Activated CD8-positive, alpha-beta memory T cell treated with anti-CD3 and anti-CD28 coated beads, Interleukin-2, amount 10 ng/mL, durations not matched to agents 7 days and 5 days (primary cell): Measurements from ENCODE around the gene IER5L. TPM values are rescaled to one million over a fixed set of nuclear protein-coding genes. Genes with fewer than 3 reads are reported as not detected.
"Not testable (repeated sequence)": the region's sequence is repeated elsewhere in the genome, so short reads cannot be mapped to it uniquely, and the experiment has no call there.

Experiments
- ATAC-seq: fragments of 150-1000 bp; cut with Tn5 transposase; one replicate; pipeline ENCODE4 v1.10.0; 2021; ENCODE audit warnings: moderate library complexity
- CTCF ChIA-PET: fragments of 350-600 bp; sonication (Branson Sonifier 250); formaldehyde crosslinking; loops from one replicate; lab custom pipeline; 2021; ENCODE audit warnings: antibody characterized with exemption; lab: Charles Lee
- DNase-seq: peaks from one replicate; pipeline ENCODE4 v3.0.0-alpha.2; 2020
- H3K27ac Mint-ChIP-seq: one replicate; pipeline ENCODE4 v1.8.0; 2021; ENCODE audit warnings: mild to moderate bottlenecking, mixed read lengths
- H3K27me3 Mint-ChIP-seq: one replicate; pipeline ENCODE4 v1.8.0; 2021; ENCODE audit warnings: mixed read lengths
- H3K36me3 Mint-ChIP-seq: one replicate; pipeline ENCODE4 v1.8.0; 2021; ENCODE audit warnings: mild to moderate bottlenecking, mixed read lengths
- H3K4me1 Mint-ChIP-seq: one replicate; pipeline ENCODE4 v1.8.0; 2021; ENCODE audit warnings: mixed read lengths
- H3K4me3 Mint-ChIP-seq: one replicate; pipeline ENCODE4 v1.8.0; 2021; ENCODE audit warnings: mild to moderate bottlenecking, moderate library complexity, mixed read lengths
- H3K9me3 Mint-ChIP-seq: one replicate; pipeline ENCODE4 v1.8.0; 2022; ENCODE audit warnings: low read depth, mixed read lengths
- total RNA-seq, 2 experiments: library from RNA; stranded (reverse); gene quantifications; one replicate each; pipeline ENCODE4 v1.2.3, GENCODE V29; 2021

The IER5L gene
- total RNA-seq, 2 experiments from 2014 or later, result 4.9 to 6.1 TPM

DNA sequence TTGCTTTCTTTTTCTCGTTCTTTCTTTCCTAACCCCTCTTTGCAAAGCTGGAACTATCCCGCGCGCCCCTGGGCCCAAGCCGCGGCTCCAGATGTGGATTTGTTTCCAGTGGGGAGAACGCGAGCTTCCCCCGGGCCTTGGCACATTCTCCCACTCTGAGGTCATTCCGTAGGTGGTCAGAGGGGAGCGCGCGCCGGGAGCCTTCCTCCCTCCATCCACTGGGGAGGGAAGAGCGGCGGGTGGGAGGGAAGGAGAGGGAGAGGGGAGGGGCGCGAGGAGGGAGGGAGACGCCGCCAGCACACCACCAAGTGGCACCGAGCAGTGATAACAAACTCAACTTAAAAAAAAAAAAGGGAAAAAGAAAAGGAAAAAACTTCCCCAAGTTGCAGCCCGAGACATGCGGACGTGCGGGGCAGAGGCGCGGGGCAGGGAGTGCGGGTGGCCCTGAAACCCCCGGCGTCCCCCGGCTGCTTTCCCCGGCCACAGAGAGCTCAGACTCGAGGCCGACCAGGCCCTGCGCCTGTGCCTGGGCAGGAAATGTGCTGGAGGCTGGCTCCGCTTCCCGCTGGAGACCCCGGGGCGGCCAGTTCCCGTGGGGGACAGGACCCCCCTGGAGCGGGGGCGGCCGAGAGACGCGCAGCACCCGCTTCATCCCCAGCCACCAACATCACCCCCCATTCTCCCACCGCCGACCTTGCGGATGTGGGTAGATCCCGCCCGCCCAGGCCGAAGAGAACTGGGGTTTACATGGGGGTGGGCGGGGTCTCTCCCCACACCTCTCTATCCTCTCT, 3.1 kb downstream of the IER5L start:
- Mint-ChIP-seq H3K9me3 (no peaks in the 10 kb centered on the region), H3K4me1 (peaks cover 26% of the 10 kb centered on the region), H3K4me3 (peak overlapping the region; percentile 74), H3K36me3 (no peaks in the 10 kb centered on the region), H3K27ac (peak overlapping the region; percentile 81), H3K27me3 (peaks cover 19% of the 10 kb centered on the region)
- CTCF ChIA-PET, result interaction anchor here (0.6 to 13.4 kb wide), 45 partner anchors 7 to 563 kb away, joined by 3 to 249 read pairs (median 5); partner anchors contain the start of genes DOLPP1, NTMT1 and PTPA
- DNase-seq, result peak; percentile 75
- no peak for ATAC-seq

DNA sequence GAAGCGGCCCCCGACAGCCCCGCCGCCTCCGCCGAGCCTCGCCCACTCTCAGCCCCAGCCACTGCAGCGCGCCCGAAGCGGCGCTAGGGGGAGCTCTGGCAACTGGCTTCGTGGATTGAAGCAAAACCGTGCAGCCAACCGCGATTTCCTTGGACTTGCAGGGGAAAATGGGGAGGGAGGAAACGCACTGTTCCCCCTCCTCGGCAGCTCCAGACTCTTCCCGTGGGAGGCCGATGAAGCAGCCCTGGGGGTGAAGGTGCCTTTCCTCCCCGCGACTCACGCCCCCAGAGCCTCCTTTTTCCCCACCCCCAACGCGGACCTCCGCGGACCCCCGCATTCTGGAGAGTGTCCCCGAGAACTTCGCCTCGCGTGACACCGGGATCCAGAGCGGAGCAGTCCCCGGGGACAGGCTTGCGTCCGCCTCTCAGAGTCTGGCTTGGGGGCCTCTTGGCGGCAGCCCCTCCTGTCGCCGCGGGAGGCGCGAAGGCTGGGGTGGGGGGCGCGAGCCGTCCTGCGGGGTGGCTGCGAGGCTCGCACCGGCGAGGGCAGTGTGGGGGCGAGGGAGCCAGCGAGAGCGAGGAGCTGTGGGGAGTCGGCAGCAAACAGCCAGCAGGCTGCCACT, 3.8 kb downstream of the IER5L start:
- H3K4me1 Mint-ChIP-seq, result peaks cover 27% of the 10 kb centered on the region
- CTCF ChIA-PET, result interaction anchor here (0.6 to 13.4 kb wide), 58 partner anchors 8 to 563 kb away, joined by 3 to 249 read pairs (median 4); partner anchors contain the start of genes ASB6, C9orf50, DOLPP1 and NTMT1
- DNase-seq (peak; percentile 88), ATAC-seq (peak; percentile 9)
- no peaks in the 10 kb centered on the region for H3K9me3 Mint-ChIP-seq
- peak overlapping the region; percentile 74 for H3K4me3 Mint-ChIP-seq
- peak overlapping the region; percentile 73 for H3K27ac Mint-ChIP-seq
- no peaks in the 10 kb centered on the region for H3K36me3 Mint-ChIP-seq
- H3K27me3 Mint-ChIP-seq, result peaks cover 19% of the 10 kb centered on the region

DNA sequence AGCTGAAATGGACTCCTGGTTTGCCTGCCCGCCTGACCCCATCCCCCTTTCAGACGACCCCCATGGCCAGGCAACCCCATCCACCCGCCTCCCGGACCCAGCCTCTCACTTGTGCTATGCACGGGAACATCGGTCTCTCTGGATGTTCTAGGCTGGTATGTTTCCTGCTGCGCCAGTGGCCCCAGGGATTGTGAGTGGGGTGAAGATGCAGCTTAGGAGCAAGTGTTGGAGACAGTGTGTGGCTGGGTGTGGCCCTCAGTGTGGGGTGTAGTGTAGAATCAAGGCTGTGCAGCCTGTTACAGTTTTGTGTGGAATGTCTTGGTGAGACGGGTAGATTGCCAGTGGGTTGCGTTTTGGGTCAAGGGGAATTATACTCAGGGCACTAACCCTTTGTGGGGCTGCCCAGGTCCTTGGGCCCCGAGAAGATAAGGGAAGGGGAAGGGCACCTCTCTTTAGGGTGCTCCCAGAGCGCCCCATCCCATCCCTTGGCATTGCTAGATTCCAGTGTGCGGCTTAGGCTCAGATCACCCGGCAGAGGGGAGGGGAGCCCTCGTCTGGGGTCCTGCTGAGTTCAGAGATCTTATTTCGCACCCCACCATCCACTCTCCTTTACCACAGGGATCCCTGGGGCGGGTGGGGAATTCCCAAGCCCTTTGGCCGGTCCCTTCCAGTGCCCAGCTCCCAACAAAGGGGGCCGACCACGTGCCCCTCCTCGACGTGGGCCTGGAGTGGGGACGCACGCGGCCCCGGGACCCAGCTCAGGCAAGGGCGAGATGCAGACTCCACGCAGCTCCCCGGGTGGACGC, 4.6 kb downstream of the IER5L start:
- peak overlapping the region; percentile 4 for H3K27ac Mint-ChIP-seq
- CTCF ChIA-PET, result interaction anchor here (0.6 to 13.4 kb wide), 51 partner anchors 8 to 468 kb away, joined by 3 to 249 read pairs (median 5); partner anchors contain the start of genes ASB6, C9orf50, DOLPP1 and NTMT1
- no peaks in the 10 kb centered on the region for H3K36me3 Mint-ChIP-seq
- peak overlapping the region; percentile 74 for H3K4me3 Mint-ChIP-seq
- DNase-seq (no peak), ATAC-seq (no peak)
- peaks cover 25% of the 10 kb centered on the region for H3K4me1 Mint-ChIP-seq
- H3K27me3 Mint-ChIP-seq, result peaks cover 19% of the 10 kb centered on the region
- no peaks in the 10 kb centered on the region for H3K9me3 Mint-ChIP-seq

DNA sequence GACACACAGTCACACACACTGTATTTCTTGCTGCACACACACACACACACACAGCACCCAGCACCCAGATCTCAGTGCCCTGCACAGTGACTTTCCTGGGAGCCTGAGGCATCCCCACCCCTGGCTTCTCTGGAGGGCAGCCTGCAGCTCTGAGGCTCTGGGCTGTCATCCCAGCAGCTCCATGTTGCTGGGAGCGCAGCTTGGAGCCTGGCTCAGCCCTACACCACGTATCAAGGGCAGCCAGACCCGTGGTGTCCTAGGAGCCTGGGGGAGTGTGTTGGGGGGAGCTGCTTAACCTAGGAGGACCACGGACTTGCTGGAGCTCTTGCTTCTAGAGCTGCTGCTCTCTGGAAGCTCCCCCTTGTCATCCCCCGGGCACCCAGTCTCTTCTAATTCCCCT, 5.2 kb downstream of the IER5L start:
- Mint-ChIP-seq H3K36me3 (no peaks in the 10 kb centered on the region), H3K27me3 (peaks cover 19% of the 10 kb centered on the region), H3K4me1 (peaks cover 29% of the 10 kb centered on the region), H3K9me3 (no peaks in the 10 kb centered on the region), H3K4me3 (no peak overlapping the region), H3K27ac (no peak overlapping the region)
- ATAC-seq (no peak), DNase-seq (no peak)
- CTCF ChIA-PET, result interaction anchor here (1.1 to 13.4 kb wide), 15 partner anchors 7 to 452 kb away, joined by 3 to 249 read pairs (median 9); partner anchors contain the start of genes C9orf50 and NTMT1

DNA sequence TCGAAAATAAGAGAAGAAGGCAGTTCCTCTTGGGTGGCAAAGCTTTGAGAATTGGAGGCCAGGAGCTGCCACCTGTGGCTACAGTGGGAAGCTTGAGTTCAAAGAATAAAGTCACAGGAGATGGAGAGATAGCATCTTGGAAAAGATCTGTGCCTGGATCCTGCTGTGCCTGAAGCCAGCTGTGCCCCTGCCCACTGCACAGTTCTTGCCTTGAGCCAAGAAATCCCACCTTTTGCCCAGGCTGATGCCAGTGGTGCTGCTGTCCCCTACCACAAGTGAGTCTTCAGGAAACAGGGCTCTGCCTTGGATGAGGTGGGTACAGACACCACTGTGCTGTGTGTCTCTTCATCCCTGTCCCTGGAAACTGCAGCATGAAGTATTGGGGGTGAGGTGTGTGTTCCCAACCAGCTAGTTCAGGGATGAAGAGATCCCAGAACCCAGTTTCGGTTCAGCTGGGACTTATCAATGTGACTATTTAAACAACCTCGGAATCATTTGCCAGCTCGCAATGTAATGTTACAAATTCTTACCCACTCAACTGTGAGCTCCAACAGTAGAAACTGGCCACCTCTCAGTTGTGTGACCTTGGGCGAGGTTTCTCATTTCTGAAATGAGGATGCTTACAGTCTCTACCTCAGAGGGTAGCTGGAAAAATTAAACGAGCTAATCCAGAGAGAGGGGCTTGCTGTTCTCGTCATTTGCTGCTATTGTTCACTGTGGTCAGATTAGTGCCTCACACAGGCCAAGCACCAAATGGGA, 5.9 kb downstream of the IER5L start:
- H3K9me3 Mint-ChIP-seq, result no peaks in the 10 kb centered on the region
- H3K4me1 Mint-ChIP-seq, result peaks cover 33% of the 10 kb centered on the region
- H3K36me3 Mint-ChIP-seq, result no peaks in the 10 kb centered on the region
- H3K27me3 Mint-ChIP-seq, result peaks cover 19% of the 10 kb centered on the region
- no peak for ATAC-seq
- CTCF ChIA-PET, result interaction anchor here (0.6 to 13.4 kb wide), 14 partner anchors 11 to 453 kb away, joined by 3 to 249 read pairs (median 6); partner anchors contain the start of genes C9orf50 and NTMT1
- no peak for DNase-seq
- no peak overlapping the region for H3K27ac Mint-ChIP-seq
- H3K4me3 Mint-ChIP-seq, result no peak overlapping the region

DNA sequence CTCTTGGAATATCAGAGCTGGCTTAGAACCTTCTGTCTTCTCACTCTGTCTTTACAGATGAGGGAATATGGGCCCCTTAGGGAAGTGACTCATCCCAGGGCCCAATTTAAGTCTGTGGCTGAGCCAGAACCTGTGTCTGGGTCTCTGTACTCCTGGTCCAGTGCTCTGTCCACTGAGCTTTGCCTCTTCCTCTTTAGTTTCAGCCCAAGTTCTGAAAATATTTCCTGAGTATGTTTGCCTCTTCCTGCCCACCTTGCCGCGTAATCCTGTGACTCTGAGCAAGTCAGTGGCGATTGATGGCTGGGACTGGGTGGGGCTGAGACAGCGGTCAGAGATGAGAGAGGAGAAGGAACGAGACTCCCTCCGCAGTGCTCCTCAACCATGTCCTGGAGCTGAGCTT, 7.8 kb downstream of the IER5L start:
- Mint-ChIP-seq H3K9me3 (no peaks in the 10 kb centered on the region), H3K4me3 (no peak overlapping the region), H3K36me3 (no peaks in the 10 kb centered on the region), H3K27ac (peak overlapping the region; percentile 71), H3K27me3 (peaks cover 19% of the 10 kb centered on the region), H3K4me1 (peaks cover 33% of the 10 kb centered on the region)
- ATAC-seq (no peak), DNase-seq (peak; percentile 55)
- CTCF ChIA-PET, result interaction anchor here (0.7 to 13.4 kb wide), 8 partner anchors 13 to 454 kb away, joined by 3 to 249 read pairs (median 6); no protein-coding TSS in a partner anchor

DNA sequence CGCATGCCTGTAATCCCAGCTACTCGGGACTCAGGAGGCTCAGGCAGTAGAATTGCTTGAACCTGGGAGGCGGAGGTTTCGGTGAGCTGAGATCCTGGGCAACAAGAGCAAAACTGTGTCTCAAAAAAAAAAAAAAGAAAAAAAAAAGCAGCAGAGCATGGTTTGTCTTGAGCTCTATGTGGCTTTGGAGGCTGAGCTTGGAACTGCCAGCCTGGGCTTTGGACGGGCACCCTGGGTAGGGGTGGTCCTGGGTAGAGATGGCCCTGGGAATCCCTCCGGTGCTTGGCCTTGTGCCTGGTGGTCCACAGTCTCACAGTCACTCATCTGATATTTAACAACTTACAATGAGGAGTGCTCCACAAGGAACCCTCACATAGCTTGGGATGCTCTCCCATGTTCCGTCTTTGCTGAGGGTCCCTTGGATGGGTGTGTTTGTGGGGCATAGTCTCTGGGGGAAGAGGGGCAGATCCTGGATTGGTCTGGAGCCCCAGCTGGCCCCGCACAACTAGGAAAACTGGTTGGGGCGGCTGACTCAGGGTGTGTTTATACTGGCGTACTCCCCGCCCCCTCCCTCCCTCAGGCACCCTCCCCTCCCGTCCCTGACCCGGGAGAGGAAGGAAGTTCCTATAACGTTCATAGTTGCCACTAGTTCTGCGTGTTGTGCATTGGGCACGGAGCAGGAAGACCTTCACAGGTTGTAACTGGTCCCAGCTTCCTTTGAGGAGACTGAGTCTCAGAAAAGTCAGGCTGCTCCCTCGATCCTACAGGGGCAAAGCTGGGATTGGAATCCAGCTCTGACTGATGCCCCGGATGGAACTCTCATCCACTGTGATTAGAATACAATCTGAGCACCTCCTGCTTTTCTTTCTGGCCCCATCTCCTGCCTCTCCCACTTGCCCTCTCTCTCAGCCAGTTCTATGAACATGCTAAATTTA, 11.2 kb downstream of the IER5L start:
- Mint-ChIP-seq H3K27me3 (peaks cover 4% of the 10 kb centered on the region), H3K36me3 (no peaks in the 10 kb centered on the region), H3K9me3 (no peaks in the 10 kb centered on the region), H3K4me1 (peaks cover 28% of the 10 kb centered on the region), H3K27ac (no peak overlapping the region), H3K4me3 (no peak overlapping the region)
- ATAC-seq (peak; percentile 39), DNase-seq (no peak)
- CTCF ChIA-PET, result interaction anchor here (1.0 to 13.4 kb wide), 7 partner anchors 7 to 458 kb away, joined by 3 to 249 read pairs (median 6); partner anchors contain the start of gene IER5L

DNA sequence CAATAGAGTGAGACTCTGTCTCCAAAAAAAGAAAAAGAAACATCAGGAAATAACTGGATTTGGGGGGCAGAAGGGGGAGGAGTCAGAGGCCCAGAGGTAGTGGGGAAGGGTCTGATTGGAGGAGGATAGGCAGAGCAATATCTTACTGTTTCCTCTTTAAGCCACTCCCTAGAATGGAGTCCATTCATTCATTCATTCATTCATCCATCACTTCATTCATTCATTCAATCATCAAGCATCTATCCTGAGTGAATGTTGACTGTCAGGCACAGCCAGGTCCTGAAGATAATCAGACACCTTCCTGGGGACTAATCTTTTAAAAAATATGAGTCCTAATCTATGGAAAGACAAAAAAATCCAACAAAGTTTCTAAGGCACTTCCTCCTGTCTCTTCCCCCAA, 12.9 kb downstream of the IER5L start:
- DNase-seq, result no peak
- Mint-ChIP-seq H3K27ac (no peak overlapping the region), H3K9me3 (no peaks in the 10 kb centered on the region), H3K4me3 (no peak overlapping the region), H3K27me3 (no peaks in the 10 kb centered on the region), H3K4me1 (peaks cover 17% of the 10 kb centered on the region), H3K36me3 (no peaks in the 10 kb centered on the region)
- ATAC-seq, result no peak
- CTCF ChIA-PET, result interaction anchor here (1.3 to 13.4 kb wide), 7 partner anchors 9 to 459 kb away, joined by 3 to 249 read pairs (median 6); no protein-coding TSS in a partner anchor

DNA sequence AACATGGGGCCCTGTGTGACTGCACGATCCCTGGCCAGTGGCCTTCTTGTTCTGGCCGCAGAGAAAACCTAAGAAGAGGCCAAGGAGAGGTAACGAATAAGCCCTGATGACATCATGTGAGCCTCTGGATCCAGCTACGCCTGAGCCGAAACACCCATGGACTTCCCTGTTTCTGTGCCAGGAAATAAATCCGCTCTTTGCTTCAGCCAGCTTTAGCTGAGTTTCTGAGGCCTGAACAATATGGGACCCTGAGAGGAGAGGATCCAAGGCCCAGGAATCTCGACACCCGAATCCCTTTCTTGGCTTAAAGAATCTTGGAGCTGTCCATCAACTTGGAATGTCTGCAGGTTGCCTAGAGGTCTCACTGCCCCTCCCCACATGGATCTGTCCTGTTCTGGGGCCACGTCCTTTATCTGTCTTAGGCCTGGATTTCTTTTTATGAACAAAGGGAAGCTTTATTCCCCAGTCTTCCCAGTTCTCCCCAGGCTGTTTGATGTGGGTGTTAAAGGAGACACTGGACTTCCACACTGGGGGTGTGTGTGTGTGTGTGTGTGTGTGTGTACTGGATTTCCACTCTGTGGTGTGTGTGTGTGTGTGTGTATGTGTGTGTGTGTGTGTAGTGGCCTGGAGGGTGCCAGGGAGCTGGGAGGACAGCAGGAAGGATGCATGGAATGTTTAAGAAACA, 13.7 kb downstream of the IER5L start:
- Mint-ChIP-seq H3K27ac (no peak overlapping the region), H3K27me3 (no peaks in the 10 kb centered on the region), H3K4me3 (no peak overlapping the region), H3K4me1 (peaks cover 13% of the 10 kb centered on the region), H3K36me3 (no peaks in the 10 kb centered on the region), H3K9me3 (no peaks in the 10 kb centered on the region)
- CTCF ChIA-PET, result interaction anchor here (1.4 to 2.8 kb wide), 4 partner anchors 10 to 460 kb away, joined by 3 to 13 read pairs (median 7); no protein-coding TSS in a partner anchor
- DNase-seq (no peak), ATAC-seq (no peak)

DNA sequence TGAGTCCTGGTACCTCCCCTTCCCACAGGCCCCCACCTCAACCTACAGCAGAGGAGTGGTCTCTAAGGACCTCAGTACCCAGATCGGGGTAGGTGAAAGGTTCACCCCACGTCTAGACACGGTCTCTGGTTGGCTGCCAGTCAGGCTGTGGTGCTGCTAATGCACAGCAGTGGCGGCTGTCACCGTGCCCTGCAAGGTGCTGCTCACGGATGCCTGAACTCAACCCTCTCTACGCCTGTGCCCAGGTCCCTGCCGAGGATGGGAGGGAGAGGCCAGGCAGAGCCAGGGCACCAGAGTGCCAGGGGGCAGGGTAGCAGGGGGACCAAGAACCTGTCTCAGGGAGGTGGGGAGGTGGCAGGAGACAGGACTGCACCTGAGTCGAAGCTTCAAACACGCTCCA, 14.3 kb downstream of the IER5L start:
- Mint-ChIP-seq H3K27ac (no peak overlapping the region), H3K36me3 (no peaks in the 10 kb centered on the region), H3K27me3 (no peaks in the 10 kb centered on the region), H3K9me3 (no peaks in the 10 kb centered on the region), H3K4me3 (no peak overlapping the region), H3K4me1 (peaks cover 13% of the 10 kb centered on the region)
- no peak for ATAC-seq
- CTCF ChIA-PET, result interaction anchor here (1.4 to 2.8 kb wide), 3 partner anchors 10 to 25 kb away, joined by 3 to 13 read pairs (median 6); no protein-coding TSS in a partner anchor
- DNase-seq, result no peak

DNA sequence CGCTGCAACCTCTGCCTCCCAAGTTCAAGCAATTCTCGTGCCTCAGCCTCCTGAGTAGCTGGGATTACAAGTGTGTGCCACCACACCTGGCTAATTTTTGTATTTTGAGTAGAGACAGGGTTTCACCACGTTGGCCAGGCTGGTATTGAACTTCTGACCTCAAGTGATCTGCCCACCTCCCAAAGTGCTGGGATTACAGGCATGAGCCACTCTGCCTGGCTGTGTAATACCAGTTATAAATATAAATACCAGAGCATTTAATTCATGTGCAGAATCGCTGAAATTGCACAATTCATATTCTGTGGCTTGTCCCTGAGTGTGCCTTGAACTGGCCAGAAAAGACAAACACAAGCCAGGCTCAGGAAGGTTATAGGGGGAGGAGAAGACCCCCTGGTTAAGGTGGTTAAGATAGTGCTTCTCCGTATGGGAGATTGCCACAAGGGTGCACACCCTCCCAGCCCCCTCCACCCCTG, 14.8 kb downstream of the IER5L start:
- CTCF ChIA-PET, result interaction anchor here (1.6 kb wide), 1 partner anchor 25 kb away, joined by 3 read pairs; no protein-coding TSS in a partner anchor

More for the DNA sequence above, 14.8 kb downstream of the IER5L start:
- ATAC-seq, H3K27ac Mint-ChIP-seq, H3K9me3 Mint-ChIP-seq, DNase-seq, H3K27me3 Mint-ChIP-seq, H3K36me3 Mint-ChIP-seq, H3K4me3 Mint-ChIP-seq: not testable (repeated sequence)
- peaks cover 13% of the 10 kb centered on the region for H3K4me1 Mint-ChIP-seq
